ENCODE measurements around the gene TTBK2.

DNA sequence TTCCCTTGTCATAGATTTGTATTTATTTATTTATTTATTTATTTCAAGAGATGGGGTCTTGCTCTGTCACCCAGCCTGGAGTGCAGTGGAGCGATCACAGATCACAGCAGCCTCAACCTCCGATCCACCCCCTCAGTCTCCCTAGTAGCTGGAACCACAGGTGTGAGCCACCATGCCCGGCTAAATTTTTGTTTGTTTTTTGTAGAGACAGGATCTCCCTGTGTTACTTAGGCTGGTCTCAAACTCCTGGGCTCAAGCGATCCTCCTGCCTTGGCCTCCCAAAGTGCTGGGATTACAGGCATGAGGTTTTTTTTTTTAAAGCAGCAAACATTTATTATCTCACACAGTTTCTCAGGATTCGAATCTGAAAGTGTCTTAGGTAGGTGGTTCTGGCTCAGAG, 2.5 kb downstream of the TTBK2 start:
- TF ChIP-seq CTCF (IDR thresholded peaks at IDR 0.05; ENCODE audit: poor library complexity, severe bottlenecking), result no peak
- TF ChIP-seq EP300 (conservative IDR thresholded peaks at IDR 0.05; ENCODE audit: poor library complexity, severe bottlenecking), result no peak
- no peak for TF ChIP-seq EZH2 (IDR thresholded peaks at IDR 0.05; ENCODE audit: borderline replicate concordance, insufficient read depth, low read length, poor library complexity, severe bottlenecking)
- no peak for TF ChIP-seq MXI1 (conservative IDR thresholded peaks at IDR 0.05; ENCODE audit: poor library complexity, severe bottlenecking)
